GM18499 (cell line): ENCODE data around the gene ARRB1.

ENCODE experiments used
- ATAC-seq: cut with Tn5 transposase; IDR thresholded peaks from one replicate; pipeline ENCODE4 v1.9.1; 2021; ENCODE audit warnings: moderate number of reproducible peaks; ENCODE audit not compliant: insufficient read depth, unreplicated experiment

ARRB1 gene

DNA sequence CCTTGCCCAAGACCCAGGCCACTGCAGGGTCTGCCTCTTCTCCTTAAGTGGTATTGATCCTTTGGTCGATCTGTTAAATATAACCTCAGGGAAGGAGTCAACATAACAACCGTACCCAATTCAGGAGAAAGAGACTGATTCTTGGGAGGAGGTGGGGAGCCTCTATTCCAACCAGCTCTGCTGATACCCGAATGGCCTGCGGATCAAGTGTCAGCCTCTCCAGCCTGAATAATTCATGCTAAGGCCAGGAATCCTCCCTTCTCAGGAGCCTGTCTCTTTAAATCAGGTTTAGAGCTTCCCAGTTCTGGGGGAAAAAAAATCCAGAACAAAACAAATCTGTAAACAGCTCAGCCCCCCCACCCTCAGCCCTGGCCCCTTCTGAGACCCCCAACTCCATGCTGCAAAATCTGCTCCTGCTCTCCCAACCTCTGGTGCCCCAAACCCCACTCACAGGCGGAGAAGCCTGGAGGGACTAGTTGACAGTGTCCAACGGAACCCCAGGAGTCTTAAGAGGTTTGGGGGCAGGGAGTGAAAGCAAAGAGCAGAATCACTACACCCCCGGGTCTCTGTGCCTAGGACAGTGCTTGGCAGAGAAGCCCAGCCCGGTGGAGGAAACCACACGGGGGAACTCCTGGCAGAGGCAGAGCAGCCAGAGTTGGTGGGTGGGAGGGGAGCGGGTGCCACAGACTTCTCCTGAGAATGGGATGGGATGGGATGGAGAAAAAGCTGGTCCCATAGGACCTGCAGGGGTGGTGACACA, 111.8 kb downstream of the ARRB1 start:
- ATAC-seq, result no peak

DNA sequence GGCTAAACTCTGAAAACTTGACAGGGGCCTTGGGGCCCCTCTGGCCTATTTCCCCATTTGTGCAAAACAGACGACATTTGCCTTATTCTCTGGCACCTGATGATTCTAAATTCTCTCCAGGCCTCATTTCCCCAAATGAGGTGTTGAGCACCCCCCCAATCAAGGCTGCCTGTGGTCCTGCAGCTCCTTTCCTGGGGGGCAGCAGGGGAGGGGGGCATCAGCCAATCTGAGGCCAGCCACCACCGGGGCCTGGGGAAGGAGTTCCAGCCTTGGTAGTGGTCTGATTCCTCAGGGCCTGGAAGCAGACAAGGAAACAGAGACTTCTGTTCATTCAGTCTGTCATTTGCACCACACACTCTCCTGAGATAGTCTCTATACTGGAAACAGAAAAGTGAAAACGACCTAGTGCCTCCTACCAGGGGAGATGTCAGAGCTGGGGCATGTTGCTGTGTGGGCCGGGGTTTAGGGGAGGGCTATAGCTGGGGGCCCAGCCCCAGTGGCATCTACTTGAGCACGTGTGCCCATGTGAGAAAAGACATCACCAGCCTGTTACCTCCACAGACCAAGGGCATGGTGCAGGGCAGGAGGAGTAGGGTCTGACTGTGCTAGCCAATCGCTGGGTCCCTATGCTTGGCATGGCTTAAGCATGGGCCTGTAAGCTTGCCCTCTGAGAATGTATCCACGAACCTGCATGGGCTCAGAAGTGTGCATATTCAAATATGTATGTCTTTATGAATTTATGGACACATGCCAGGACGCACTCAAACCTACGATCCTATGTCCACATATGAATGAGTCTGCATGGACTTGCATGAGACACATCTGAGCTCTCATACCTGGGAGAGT, 112.6 kb downstream of the ARRB1 start:
- no peak for ATAC-seq

DNA sequence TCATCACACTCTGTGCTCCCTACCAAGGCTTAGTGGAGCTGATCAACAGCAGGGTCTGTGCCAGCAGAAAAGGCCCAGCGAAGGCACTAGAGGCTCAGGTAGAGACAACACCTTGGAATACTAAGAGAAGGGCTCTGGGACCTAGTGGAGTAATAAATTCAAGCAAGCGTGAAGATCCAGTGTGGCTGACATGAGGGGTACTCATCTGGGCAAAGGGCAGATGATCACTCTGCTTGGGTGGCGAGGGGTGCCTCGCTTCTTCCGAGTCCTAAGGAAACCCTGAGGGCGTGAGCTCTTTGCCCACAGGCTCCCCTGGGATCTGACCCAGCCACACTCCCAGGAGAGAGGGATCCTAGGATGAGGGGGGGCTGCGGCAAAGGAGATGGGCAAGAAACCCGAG, 114.4 kb downstream of the ARRB1 start:
- ATAC-seq, result no peak

DNA sequence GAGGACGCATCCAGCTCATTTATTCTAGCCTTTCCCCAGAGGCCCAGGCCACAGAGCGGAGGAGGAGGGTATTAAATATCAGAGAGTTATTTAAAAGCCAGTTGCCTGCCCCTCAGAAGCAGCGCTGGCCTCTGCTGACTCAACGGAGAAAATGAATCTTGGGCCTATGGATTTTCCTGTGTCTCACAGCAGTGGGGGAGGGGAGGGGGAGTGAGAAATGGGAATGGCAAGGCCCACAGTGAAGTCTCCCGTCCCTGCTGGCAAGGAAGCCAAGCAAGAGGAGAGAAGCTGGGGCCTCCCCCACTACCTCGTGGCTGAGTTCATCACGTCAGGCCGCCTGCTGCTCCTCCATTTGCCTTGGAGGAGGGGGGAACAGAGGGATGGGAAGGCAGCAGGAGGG, 115.4 kb downstream of the ARRB1 start:
- no peak for ATAC-seq

DNA sequence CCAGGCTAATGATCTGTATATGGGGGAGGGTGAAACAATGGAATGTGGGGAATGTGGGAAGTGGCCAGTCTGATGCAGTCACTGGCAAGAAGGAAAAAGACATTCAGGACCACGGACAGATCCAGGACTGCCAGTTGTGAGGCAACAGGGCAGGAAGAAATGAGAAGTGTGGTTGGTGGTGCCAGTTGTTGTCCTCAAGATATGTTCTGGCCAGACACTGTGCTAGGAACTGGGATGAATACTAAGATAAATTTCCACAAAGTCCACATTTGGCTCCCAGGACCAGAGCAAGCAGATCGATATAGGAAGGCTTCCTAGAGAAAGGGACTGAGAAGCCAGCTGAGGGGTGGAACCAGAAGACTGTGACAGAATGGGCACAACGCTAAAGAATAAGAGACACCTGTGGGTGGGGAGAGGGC, 117.7 kb downstream of the ARRB1 start:
- no peak for ATAC-seq

DNA sequence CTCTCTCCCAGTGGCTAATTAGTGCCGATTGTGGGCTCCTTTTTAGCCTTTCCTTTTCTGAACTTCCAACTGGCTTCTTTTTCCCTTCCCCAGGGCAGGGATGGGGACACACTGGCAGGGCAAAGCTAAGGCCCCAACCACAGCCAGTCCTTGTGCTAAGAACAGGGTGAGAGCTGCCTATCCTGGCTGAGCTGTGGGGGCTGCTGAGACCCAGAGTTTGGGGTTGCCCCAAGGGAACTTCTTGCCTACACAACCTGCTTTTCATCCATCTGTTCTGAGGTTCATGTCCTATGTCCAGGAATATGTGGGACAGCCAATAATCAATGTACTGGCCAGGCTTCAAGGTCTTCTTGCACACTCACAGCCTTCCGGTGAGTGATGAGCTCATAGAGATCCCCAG, 120.8 kb downstream of the ARRB1 start:
- no peak for ATAC-seq

DNA sequence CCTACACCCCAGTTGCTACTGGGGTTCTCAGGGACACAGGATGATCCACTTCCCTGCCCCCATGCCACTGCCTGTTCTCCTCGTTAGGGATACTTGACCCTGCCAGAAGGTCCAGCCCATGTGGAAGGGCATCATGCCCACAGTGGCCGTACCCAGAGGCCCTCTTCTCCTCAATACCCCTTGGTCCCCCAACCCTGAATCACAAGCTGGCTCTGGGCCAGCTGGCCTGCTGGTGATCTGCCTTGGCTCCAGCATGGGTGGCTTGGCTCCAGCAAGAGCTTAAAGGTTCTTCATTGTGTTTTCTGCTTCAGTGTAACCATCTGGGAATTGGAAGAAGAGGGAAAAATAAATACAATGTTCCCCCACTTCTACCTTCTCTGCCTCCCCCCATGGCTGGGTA, 122.0 kb downstream of the ARRB1 start:
- ATAC-seq, result no peak

DNA sequence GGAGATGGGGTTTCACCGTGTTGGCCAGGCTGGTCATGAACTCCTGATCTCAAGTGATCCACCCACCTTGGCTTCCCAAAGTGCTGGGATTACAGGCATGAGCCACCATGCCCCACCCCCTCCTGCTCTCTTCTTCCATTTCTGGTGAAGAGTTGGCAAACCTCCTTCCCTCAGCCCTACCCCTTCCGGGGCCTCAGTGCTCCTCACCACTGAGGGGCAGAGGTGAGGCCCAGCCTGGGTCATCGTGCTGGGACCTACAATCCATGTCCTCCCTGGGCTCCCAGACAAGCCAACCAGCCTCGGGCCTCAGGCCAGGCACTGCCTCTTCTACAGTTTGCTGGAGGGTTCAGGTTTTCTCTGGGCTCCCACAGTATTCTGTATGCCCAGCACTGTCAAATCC, 125.7 kb downstream of the ARRB1 start:
- no peak for ATAC-seq

DNA sequence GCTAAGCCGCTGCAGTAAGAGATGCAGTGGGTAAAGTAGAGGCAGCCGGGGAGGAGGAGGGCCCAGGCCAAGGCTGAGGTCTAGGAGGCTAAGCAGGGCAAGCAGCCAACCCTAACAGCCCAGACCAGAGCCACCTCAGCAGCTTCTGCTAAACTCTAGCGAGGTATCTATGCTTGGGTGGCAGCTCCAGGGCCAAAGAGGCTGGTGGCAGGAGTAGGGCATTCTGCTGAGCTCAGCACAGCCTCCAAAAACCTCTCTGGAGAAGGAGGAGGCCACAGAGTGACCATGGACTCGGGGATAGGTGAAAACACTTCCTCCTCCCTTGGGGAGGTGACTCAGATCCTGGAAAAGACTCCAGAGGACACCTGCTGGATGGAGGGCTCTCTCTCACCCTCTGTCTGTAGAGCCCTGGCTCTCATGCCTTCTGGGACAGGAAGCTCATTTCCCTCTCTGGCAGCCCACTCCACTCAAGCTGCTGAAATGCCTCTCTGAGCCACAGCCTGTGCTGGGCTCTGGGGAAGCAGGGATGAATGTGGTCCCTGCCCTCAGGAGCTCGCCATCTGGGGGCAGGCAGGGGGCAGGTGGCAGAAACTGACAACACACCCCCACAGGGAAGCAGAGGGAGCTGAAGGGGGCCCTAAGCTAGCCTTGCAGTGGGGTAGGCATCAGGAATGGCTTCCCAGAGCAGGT, 127.4 kb downstream of the ARRB1 start:
- ATAC-seq, result no peak

DNA sequence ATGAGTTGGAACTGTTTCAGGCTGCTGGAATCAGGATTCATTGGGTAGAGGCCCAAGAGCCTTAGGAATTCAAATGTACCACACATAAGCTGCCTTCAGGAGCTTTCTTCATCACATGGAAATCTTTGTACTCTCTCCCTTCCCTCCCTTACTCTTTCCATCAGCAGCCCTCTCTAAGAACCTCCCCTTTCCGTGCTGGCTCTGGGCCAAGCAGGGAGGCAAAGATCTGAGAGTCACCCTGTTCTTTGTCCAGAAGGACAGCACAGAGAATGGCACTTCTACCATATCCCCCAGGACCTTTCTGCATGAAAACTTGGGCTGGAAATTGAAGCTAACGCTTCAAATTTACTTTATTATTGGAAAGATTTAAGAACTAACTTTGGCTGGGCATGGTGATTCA, 131.6 kb downstream of the ARRB1 start:
- ATAC-seq, result no peak

DNA sequence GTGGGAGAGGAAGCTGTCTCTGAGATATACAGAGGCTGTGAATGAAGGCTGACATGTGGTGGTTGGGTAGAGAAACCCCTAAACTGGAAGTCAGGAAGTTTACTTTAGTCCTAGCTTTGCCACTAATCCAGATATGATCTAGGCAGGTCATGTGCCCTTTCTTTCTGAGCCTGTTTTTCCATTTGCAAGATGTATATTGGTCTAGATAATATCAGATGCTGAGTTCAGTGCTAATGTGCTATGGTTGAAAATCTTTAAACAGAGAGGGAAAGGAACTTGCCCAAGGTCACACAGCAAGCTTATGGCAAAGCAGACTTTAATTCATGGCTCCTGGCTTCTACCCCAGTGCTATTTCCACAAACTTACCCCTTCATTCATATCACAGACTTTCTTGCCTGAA, 136.6 kb downstream of the ARRB1 start:
- no peak for ATAC-seq

DNA sequence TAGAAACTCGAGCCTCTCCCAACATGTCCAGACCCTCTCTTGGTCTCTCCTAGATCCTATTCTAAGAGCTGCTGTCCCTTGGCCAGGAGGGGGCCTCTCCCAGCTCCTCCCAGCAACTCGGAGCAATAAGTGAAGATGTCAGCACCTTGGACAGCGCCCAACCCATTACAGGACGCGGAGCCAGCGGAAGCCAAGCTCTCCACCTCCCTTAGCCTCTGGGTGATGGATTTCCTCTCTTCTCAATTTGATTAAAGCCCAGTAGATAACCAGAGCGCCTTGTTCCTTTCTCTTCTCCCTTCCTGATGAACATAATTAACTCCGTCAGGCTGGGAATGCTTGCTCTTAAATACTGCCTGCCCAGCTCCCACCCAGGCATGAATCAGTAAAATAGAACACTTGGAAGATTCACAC, 137.0 kb downstream of the ARRB1 start:
- ATAC-seq, result no peak
